NCI-H128 (cell line): ENCODE results near the gene SLC9A5.

Source experiments
- DNase-seq: peaks from one replicate; lab custom pipeline; 2025; ENCODE audit not compliant: unreplicated experiment; lab: John Stamatoyannopoulos, UW

Gene SLC9A5

DNA sequence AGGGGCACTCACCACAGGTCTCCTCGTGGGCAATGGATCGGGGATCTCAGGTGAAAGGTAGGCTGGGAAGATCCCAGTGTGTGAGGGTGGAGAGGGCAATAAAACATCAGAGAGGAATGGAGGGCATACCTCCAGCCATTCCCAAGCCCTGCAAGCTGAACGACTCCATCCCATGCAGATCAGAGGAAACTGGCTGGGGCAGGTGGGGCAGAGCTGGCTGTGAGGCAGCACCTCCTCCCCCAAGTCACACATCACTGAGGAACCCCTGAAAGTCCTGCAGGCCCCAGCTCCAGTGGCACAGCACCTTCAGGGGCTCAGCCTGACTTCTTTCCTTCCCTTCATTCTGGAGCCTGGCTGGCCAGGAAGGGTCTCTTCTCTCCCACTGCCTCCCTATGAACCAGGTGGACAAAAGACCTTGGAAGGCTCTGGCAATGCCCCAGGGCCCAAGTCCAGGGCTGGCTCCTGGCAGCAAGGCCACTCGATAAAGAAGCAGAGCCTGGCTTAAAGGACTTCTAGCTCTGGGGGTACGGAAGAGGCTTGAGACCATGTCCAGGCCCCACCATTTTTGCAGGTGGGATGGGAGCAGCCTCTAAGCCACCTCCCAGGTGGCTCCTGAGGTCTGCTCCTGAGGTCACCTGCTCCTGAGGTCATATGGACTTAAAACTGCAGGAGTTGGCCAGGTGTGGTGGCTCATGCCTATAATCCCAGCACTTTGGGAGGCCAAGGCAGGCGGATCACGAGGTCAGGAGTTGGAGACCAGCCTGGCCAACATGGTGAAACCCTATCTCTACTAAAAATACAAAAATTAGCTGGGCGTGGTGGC is 35.4 kb upstream of the SLC9A5 start:
- DNase-seq: no peak

DNA sequence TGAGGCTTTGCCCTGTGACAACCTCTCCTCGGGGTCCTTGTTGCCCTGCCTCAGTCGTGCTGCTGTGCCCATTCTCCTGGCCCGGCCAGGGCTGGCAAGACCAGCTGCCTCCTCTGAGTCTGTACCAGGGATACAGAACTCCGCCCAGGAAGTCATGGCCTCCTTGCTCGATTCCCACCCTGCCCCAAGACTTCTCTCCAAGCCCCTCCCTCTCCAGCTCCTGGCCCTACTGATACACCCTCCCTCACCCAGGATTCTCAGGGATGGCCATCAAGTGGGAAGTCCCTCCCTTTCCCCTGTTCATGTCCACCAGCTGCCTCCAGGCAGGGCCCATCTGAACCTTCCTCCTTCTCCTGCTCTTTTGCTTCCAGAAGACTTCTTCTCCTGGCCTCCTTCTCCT is 33.1 kb upstream of the SLC9A5 start:
- no peak for DNase-seq

GRCh38 chr16:67216612-67217490 is 31.9 kb upstream of the SLC9A5 start:
- DNase-seq: no peak

- no peak for DNase-seq
Observed at GRCh38 chr16:67223992-67224391, 24.8 kb upstream of the SLC9A5 start.

- no peak for DNase-seq
Observed at GRCh38 chr16:67226295-67226803, 22.4 kb upstream of the SLC9A5 start.

DNA sequence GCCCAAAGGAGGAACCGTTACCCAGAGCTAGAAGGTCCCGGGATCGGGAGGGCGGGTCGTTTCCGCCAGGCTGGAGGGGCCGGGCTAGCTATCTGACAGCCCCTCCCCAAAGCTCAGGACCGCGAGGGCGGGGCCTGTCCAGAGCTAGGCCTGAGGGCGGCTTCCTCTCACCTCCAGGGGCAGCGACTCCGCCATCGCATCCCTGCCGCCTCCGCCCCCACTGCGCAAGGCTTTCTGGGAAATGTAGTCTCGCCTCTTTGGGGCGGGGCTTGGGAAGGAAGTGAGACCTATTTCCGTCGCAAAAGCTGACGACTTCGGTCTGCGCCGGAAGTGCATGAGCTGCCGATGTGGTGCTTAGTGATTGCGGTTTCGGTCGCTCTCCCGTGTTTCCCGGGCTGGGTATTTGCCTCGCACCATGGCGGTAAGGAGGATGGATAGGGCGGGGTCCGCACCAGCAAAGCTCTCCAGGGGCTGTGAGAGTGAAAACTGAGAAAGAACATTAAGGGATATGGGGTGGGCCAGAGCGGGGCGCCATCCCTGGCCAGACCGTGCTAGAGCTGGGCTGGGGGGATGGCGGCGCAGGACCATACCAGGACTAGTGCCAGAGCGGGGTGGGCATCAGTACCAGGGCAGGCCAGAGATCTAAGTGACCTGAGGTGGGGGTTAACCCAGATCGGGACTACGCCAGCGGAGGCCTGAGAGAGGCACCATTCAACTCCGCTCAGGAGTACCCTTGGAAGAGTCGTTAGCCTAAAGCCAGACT is 21.8 kb upstream of the SLC9A5 start, which contains the start of gene TMEM208:
Gene TMEM208 (plus strand): TSS at position 327 of the 763 bp plus-strand sequence. CDS start 89 bp downstream, at position 416.
- DNase-seq: peak; percentile 91

GRCh38 chr16:67227567-67227921 is 21.2 kb upstream of the SLC9A5 start:
- no peak for DNase-seq

- no peak for DNase-seq
Observed at GRCh38 chr16:67228034-67228785, 20.6 kb upstream of the SLC9A5 start.

GRCh38 chr16:67228905-67229304 is 19.9 kb upstream of the SLC9A5 start:
- no peak for DNase-seq

GRCh38 chr16:67229906-67230808 is 18.6 kb upstream of the SLC9A5 start:
- DNase-seq: no peak

DNA sequence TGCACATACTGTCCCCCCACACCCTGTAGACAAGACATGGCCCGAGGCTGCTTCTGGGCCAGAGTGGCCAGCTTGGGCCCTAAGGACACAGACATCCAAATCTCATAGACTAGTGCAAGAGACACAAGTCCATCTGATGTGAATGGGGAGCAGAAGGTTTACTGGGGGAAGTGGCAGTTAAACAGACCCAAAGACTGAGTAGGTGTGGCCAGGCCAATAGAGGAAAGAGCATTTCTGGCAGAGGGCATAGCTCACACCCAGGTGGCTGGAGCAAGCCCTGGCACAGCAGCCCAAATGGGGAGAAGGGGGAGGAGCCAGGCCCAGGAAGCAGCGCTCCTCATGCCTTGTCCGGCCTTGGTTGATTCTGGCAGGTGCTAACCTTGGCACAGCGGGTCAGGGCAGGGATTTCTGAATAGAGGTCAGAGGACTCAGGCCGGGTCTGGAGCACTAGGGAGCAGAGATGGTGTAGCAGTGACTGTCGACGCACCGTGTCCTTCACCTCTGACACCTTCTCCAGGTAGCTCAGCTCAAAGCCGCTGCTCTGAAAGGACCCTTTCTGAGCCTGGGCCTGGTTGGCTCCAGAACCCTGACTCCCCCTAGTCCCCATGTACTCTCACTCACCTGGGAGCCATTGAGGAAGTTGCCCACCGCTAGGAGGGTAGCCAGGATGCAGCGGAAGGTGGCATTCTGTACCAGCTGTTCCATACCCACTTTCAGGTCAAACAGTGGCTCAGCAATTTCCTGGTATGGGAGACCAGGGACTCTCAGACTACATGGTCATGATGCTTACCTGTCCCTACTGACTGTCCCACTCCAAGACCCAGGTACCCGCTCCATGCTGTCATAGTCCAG is 17.7 kb upstream of the SLC9A5 start:
- DNase-seq: no peak

- no peak for DNase-seq
Observed at GRCh38 chr16:67233596-67233995, 15.2 kb upstream of the SLC9A5 start.

- no peak for DNase-seq
Observed at GRCh38 chr16:67234180-67234597, 14.6 kb upstream of the SLC9A5 start.

- DNase-seq: no peak
Observed at GRCh38 chr16:67235816-67236562, 12.8 kb upstream of the SLC9A5 start.

DNA sequence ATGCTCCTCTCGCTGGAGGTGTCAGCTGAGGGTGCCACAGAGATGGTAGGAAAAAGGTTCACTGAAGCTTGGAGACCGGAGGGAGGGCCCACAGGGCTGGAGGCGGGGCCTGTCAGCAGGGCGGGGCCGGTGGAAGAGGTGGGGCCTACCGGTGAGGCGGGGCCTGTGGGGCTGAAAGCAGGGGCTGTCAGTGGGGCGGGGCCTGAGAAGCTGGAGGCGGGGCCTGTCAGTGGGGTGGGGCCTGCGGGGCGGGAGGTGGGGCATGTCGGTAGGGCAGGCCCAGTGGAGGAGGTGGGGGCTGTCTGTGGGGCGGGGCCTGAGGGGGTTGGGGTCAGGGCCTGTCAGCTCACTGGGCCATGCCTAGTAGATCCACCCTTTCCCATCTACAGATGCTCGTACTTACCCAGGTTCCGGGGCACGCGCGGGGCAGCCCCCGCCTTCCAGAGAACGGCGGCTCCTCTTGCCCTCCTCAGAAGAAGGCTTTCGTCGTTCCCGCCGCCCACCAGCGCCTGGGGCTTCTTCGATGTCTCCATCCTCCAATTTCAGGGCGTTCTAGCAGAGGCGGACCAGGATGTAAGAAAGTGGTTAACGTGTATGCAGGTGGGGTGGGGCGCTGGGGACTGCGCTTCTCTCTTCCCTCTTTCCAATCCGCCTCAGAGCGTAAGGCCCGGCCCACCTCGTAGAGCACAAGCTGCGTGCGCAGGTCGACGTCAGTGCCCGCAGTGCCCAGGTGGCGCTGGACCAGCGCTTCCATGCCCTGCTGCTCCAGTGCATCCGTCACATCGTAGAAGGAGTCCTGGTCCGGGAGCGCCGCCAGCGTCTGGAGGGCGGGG is 12.0 kb upstream of the SLC9A5 start:
- DNase-seq: no peak

DNA sequence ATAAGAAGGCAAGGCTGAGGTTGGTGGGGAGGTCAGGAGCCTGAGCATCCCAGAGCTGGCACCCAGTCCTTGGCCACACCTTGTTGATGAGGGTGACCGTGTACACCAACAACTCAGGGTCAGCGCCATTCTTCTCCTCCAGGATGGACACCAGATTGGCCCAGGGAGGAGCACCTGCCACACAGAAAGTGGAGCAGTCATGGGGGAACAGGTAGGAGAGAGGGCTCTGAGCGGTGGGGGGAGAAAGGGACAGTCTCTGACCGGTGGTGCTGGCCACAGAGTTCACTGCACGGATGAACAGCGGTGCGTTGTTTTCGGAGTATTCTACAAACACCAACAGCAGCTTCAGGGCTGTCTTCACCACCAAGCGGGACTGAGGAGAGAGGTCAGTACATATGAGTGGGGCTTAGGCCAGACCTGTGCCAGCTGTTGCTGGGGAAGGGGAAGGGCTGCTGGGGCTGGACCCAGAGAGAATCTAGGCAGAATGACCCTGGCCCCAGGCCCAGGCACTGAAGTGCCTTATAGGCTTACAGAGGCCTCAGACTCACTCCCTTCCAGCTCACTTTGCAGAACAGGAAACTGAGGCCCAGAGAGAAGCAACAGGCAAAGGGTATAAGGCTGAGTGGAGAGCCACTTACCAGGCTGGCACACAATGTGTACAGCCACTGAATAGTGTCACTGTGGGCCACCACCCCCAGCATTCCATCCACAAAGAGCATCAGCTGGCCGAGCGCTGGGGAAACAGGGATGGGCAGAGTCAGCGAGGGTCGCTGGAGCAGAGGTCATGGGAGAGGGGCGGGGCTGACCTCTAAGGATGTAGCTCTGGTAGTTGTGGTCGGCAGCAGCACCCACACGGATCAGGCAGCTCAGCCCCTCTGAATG is 11.1 kb upstream of the SLC9A5 start:
- DNase-seq: no peak
